Measurements from ENCODE around the gene SLC16A12. TPM values are rescaled to one million over a fixed set of nuclear protein-coding genes. Genes with fewer than 3 reads are reported as not detected.
A peak's percentile ranks its signal among the peaks of the same experiment; 100 is the strongest.
"Not testable (repeated sequence)": the region's sequence is repeated elsewhere in the genome, so short reads cannot be mapped to it uniquely, and the experiment has no call there.

The SLC16A12 gene
- total RNA-seq, 1 donor from 2014 or later = 1.6 TPM

DNA sequence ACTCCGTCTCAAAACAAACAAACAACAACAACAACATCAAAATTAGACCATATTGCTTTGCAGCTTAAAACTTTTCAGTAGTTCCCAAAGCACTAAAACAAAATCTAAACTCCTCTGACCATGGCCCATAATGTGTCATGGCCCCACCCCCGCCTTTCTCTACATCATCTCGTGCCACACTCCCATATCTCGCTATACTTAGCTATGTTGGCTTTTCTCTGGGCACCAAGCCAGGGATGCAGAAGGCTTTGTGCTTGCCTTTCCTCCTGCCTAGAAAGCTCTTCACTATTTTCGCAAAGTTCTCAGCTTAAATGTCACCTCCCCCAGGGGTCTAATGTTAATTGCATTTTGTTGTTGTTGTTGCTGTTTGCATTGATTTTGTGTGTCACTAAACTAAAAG, 15.1 kb upstream of the SLC16A12 start:
- H3K9me3 ChIP-seq (ENCODE audit: control insufficient read depth in 3 of 3, low read length in 3 of 3) = no peaks in the 10 kb centered on the region
- H3K27ac ChIP-seq (ENCODE audit: low read depth, low read length) = no peak overlapping the region
- no peaks in the 10 kb centered on the region for H3K36me3 ChIP-seq (ENCODE audit: control insufficient read depth in 3 of 3, insufficient read depth in 3 of 3, low read length in 3 of 3)
- no peaks in the 10 kb centered on the region for H3K27me3 ChIP-seq (ENCODE audit: control insufficient read depth in 3 of 3, insufficient read depth in 3 of 3, low read length in 3 of 3)
- no peak overlapping the region for H3K4me3 ChIP-seq (ENCODE audit: low read length in 3 of 3)
- no peak overlapping the region for H3K9ac ChIP-seq (ENCODE audit: low read depth in 1 of 3, low read length in 3 of 3)
- no peaks in the 10 kb centered on the region for H3K4me1 ChIP-seq (ENCODE audit: control insufficient read depth in 3 of 3, insufficient read depth in 3 of 3, low read length in 3 of 3)

DNA sequence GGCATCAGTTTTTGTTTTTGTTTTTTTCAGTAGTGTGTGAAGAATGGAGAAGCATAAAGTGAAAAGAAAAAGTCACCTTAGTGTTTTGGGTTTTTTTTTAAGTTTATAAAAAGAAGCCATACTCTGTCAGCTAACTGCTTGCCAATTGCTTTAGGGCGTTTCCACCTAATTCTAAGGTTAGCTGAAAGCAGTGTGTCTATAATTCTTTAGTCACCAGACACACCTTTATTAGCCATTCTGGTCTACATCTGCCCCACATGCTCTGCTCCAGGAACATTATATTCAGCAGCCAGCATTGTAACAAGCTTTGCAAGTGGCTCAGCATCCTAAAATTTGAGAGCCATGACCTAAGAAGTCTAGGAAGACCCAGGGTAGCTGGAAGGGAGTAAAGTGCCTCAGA, 14.1 kb upstream of the SLC16A12 start:
- H3K4me3 ChIP-seq (ENCODE audit: low read length in 3 of 3) = no peak overlapping the region

GRCh38 chr10:89548673-89549072, 13.3 kb upstream of the SLC16A12 start:
- H3K27me3 ChIP-seq (ENCODE audit: control insufficient read depth in 3 of 3, insufficient read depth in 3 of 3, low read length in 3 of 3) = no peaks in the 10 kb centered on the region
- no peaks in the 10 kb centered on the region for H3K9me3 ChIP-seq (ENCODE audit: control insufficient read depth in 3 of 3, low read length in 3 of 3)
- no peaks in the 10 kb centered on the region for H3K36me3 ChIP-seq (ENCODE audit: control insufficient read depth in 3 of 3, insufficient read depth in 3 of 3, low read length in 3 of 3)
- H3K27ac ChIP-seq (ENCODE audit: low read depth, low read length) = no peak overlapping the region
- no peaks in the 10 kb centered on the region for H3K4me1 ChIP-seq (ENCODE audit: control insufficient read depth in 3 of 3, insufficient read depth in 3 of 3, low read length in 3 of 3)
- H3K4me3 ChIP-seq (ENCODE audit: low read length in 3 of 3) = no peak overlapping the region
- H3K9ac ChIP-seq (ENCODE audit: low read depth in 1 of 3, low read length in 3 of 3) = no peak overlapping the region

More for the DNA sequence above, 14.1 kb upstream of the SLC16A12 start:
- H3K4me1 ChIP-seq (ENCODE audit: control insufficient read depth in 3 of 3, insufficient read depth in 3 of 3, low read length in 3 of 3) = no peaks in the 10 kb centered on the region
- no peak overlapping the region for H3K9ac ChIP-seq (ENCODE audit: low read depth in 1 of 3, low read length in 3 of 3)
- H3K36me3 ChIP-seq (ENCODE audit: control insufficient read depth in 3 of 3, insufficient read depth in 3 of 3, low read length in 3 of 3) = no peaks in the 10 kb centered on the region
- H3K27ac ChIP-seq (ENCODE audit: low read depth, low read length) = no peak overlapping the region
- no peaks in the 10 kb centered on the region for H3K9me3 ChIP-seq (ENCODE audit: control insufficient read depth in 3 of 3, low read length in 3 of 3)
- no peaks in the 10 kb centered on the region for H3K27me3 ChIP-seq (ENCODE audit: control insufficient read depth in 3 of 3, insufficient read depth in 3 of 3, low read length in 3 of 3)

DNA sequence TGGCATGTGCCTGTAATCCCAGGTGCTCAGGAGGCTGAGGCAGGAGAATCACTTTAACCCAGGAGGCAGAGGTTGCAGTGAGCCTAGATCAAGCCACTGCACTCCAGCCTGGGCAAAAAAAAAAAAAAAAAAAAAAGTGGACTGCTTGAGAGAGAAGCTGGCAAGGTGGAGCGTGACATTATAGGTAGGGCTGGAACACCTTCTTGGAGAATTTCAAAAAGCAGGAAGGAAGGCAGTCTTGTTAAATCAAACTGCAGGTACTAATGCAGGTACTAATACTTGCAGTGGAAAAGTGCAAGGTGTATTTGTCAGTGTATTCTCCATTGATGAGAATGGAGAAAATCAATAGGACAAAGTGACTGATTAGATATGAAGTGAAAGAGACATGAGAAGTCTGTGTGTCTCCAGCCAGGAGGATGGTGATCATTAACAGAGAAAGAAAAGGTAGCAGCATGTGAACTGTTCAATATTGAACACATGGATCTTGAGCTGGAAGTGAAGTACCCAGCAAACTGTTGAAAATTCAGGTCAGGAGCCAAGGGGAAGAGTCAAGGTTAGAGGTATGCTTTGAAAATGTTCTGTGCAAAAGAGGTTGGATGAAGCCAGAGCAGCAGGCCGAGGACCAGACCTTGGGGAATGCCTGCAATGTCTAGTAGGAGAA, 12.6 kb upstream of the SLC16A12 start:
- no peak overlapping the region for H3K27ac ChIP-seq (ENCODE audit: low read depth, low read length)
- no peaks in the 10 kb centered on the region for H3K27me3 ChIP-seq (ENCODE audit: control insufficient read depth in 3 of 3, insufficient read depth in 3 of 3, low read length in 3 of 3)
- no peaks in the 10 kb centered on the region for H3K4me1 ChIP-seq (ENCODE audit: control insufficient read depth in 3 of 3, insufficient read depth in 3 of 3, low read length in 3 of 3)
- no peak overlapping the region for H3K4me3 ChIP-seq (ENCODE audit: low read length in 3 of 3)
- no peaks in the 10 kb centered on the region for H3K36me3 ChIP-seq (ENCODE audit: control insufficient read depth in 3 of 3, insufficient read depth in 3 of 3, low read length in 3 of 3)
- H3K9ac ChIP-seq (ENCODE audit: low read depth in 1 of 3, low read length in 3 of 3) = no peak overlapping the region
- H3K9me3 ChIP-seq (ENCODE audit: control insufficient read depth in 3 of 3, low read length in 3 of 3) = no peaks in the 10 kb centered on the region

DNA sequence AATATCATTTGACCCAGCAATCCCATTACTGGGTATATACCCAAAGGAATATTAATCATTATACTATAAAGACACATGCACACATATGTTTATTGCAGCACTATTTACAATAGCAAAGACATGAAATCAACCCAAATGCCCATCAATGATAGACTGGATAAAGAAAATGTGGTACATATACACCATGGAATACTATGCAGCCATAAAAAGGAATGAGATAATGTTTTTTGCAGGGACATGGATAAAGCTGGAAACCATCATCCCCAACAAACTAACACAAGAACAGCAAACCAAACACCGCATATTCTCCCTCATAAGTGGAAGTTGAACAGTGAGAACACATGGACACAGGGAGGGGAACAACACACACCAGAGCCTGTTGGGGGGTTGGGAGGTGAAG, 11.3 kb upstream of the SLC16A12 start:
- H3K4me3 ChIP-seq (ENCODE audit: low read length in 3 of 3); H3K27ac ChIP-seq (ENCODE audit: low read depth, low read length); H3K9me3 ChIP-seq (ENCODE audit: control insufficient read depth in 3 of 3, low read length in 3 of 3); H3K36me3 ChIP-seq (ENCODE audit: control insufficient read depth in 3 of 3, insufficient read depth in 3 of 3, low read length in 3 of 3); H3K9ac ChIP-seq (ENCODE audit: low read depth in 1 of 3, low read length in 3 of 3); H3K4me1 ChIP-seq (ENCODE audit: control insufficient read depth in 3 of 3, insufficient read depth in 3 of 3, low read length in 3 of 3); H3K27me3 ChIP-seq (ENCODE audit: control insufficient read depth in 3 of 3, insufficient read depth in 3 of 3, low read length in 3 of 3): not testable (repeated sequence)

DNA sequence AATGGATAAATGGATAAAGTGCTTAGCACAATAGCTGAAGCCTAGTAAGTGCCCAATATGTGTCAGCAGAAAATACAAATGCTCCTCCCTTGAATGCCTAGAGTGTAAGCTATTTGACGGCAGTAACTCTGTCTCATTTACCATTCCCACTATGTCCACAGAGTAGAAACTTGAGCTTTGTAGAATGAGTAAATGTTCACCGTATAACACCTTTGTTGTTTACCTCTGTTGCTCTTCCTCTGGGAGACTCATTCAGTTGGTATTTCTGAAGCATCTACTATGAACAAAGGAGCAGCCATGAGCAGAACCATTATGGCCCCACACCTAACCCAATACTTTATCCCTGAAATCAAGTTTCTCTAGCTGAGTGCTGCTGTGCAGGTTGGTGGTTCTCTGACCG, 8.4 kb upstream of the SLC16A12 start:
- H3K36me3 ChIP-seq (ENCODE audit: control insufficient read depth in 3 of 3, insufficient read depth in 3 of 3, low read length in 3 of 3) = no peaks in the 10 kb centered on the region

GRCh38 chr10:89540420-89540949, 5.1 kb upstream of the SLC16A12 start:
- Histone ChIP-seq H3K9me3 (ENCODE audit: control insufficient read depth in 3 of 3, low read length in 3 of 3) (no peaks in the 10 kb centered on the region), H3K4me3 (ENCODE audit: low read length in 3 of 3) (no peak overlapping the region), H3K9ac (ENCODE audit: low read depth in 1 of 3, low read length in 3 of 3) (no peak overlapping the region), H3K36me3 (ENCODE audit: control insufficient read depth in 3 of 3, insufficient read depth in 3 of 3, low read length in 3 of 3) (no peaks in the 10 kb centered on the region), H3K27me3 (ENCODE audit: control insufficient read depth in 3 of 3, insufficient read depth in 3 of 3, low read length in 3 of 3) (peaks cover 0 to 12% (median 3%) of the 10 kb centered on the region in 3 donors), H3K27ac (ENCODE audit: low read depth, low read length) (no peak overlapping the region), H3K4me1 (ENCODE audit: control insufficient read depth in 3 of 3, insufficient read depth in 3 of 3, low read length in 3 of 3) (no peaks in the 10 kb centered on the region)

More for the DNA sequence above, 8.4 kb upstream of the SLC16A12 start:
- Histone ChIP-seq H3K27ac (ENCODE audit: low read depth, low read length) (no peak overlapping the region), H3K9me3 (ENCODE audit: control insufficient read depth in 3 of 3, low read length in 3 of 3) (no peaks in the 10 kb centered on the region), H3K4me3 (ENCODE audit: low read length in 3 of 3) (no peak overlapping the region), H3K27me3 (ENCODE audit: control insufficient read depth in 3 of 3, insufficient read depth in 3 of 3, low read length in 3 of 3) (no peaks in the 10 kb centered on the region), H3K9ac (ENCODE audit: low read depth in 1 of 3, low read length in 3 of 3) (no peak overlapping the region), H3K4me1 (ENCODE audit: control insufficient read depth in 3 of 3, insufficient read depth in 3 of 3, low read length in 3 of 3) (no peaks in the 10 kb centered on the region)

DNA sequence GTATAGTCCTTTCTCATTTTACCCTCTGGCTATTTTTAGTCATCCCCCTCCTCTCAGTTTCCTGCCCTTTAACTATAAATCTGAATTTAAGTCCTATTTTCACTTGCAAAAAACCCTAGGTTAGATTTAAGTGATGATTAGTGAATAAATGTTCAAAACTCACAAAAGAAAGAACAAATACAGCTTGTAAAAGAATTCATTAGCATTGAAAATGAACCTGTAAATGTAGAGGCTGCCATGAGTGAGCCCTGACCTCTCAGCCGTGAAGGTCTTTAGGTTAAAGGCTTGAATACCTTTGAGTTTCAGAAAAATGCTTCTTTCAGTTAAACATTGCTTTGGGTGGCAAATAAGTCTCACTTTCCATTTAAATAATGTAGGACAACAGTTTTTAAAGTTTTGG, 2.0 kb upstream of the SLC16A12 start:
- Histone ChIP-seq H3K4me3 (ENCODE audit: low read length in 3 of 3) (no peak overlapping the region), H3K9me3 (ENCODE audit: control insufficient read depth in 3 of 3, low read length in 3 of 3) (no peaks in the 10 kb centered on the region), H3K4me1 (ENCODE audit: control insufficient read depth in 3 of 3, insufficient read depth in 3 of 3, low read length in 3 of 3) (peaks cover 0 to 4% (median 3%) of the 10 kb centered on the region in 3 donors), H3K36me3 (ENCODE audit: control insufficient read depth in 3 of 3, insufficient read depth in 3 of 3, low read length in 3 of 3) (no peaks in the 10 kb centered on the region), H3K27me3 (ENCODE audit: control insufficient read depth in 3 of 3, insufficient read depth in 3 of 3, low read length in 3 of 3) (peaks cover 11 to 31% (median 22%) of the 10 kb centered on the region in 3 donors), H3K9ac (ENCODE audit: low read depth in 1 of 3, low read length in 3 of 3) (no peak overlapping the region), H3K27ac (ENCODE audit: low read depth, low read length) (no peak overlapping the region)

- peaks cover 19 to 41% (median 23%) of the 10 kb centered on the region in 3 donors for H3K27me3 ChIP-seq (ENCODE audit: control insufficient read depth in 3 of 3, insufficient read depth in 3 of 3, low read length in 3 of 3)
- H3K9ac ChIP-seq (ENCODE audit: low read depth in 1 of 3, low read length in 3 of 3) = peak overlapping the region in 2 of 3 donors; percentile 32 to 55
These were observed 590 bp upstream of the SLC16A12 start for GRCh38 chr10:89536013-89536354.

DNA sequence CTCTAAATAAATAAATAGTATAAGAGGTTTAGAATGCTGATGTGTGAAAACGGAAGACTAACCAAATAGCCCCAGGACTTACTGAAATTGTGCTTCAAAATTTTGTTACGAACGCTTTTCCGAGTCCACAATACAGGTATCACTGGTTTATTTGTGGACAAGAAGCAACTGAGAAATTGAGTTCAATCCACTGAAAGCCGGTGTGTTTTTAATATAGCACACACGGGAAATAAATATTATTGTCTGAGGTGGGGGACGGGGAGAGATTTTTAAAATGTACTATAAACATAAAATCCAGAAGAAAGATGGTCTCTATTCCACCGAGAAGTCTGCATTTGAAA, 598 bp downstream of the SLC16A12 start:
- H3K4me1 ChIP-seq (ENCODE audit: control insufficient read depth in 3 of 3, insufficient read depth in 3 of 3, low read length in 3 of 3) = peaks cover 0 to 4% (median 3%) of the 10 kb centered on the region in 3 donors
- peak overlapping the region in 2 of 3 donors; percentile 30 to 31 for H3K4me3 ChIP-seq (ENCODE audit: low read length in 3 of 3)
- H3K27me3 ChIP-seq (ENCODE audit: control insufficient read depth in 3 of 3, insufficient read depth in 3 of 3, low read length in 3 of 3) = peaks cover 19 to 41% (median 23%) of the 10 kb centered on the region in 3 donors
- H3K9me3 ChIP-seq (ENCODE audit: control insufficient read depth in 3 of 3, low read length in 3 of 3) = no peaks in the 10 kb centered on the region
- peak overlapping the region in 1 of 3 donors; percentile 19 for H3K9ac ChIP-seq (ENCODE audit: low read depth in 1 of 3, low read length in 3 of 3)
- H3K27ac ChIP-seq (ENCODE audit: low read depth, low read length) = peak overlapping the region; percentile 30
- no peaks in the 10 kb centered on the region for H3K36me3 ChIP-seq (ENCODE audit: control insufficient read depth in 3 of 3, insufficient read depth in 3 of 3, low read length in 3 of 3)

More at GRCh38 chr10:89536013-89536354, 590 bp upstream of the SLC16A12 start:
- Histone ChIP-seq H3K27ac (ENCODE audit: low read depth, low read length) (no peak overlapping the region), H3K9me3 (ENCODE audit: control insufficient read depth in 3 of 3, low read length in 3 of 3) (no peaks in the 10 kb centered on the region), H3K36me3 (ENCODE audit: control insufficient read depth in 3 of 3, insufficient read depth in 3 of 3, low read length in 3 of 3) (no peaks in the 10 kb centered on the region), H3K4me3 (ENCODE audit: low read length in 3 of 3) (peak overlapping the region in 2 of 3 donors; percentile 7 to 49), H3K4me1 (ENCODE audit: control insufficient read depth in 3 of 3, insufficient read depth in 3 of 3, low read length in 3 of 3) (peaks cover 0 to 4% (median 3%) of the 10 kb centered on the region in 3 donors)

All from skeletal muscle tissue (tissue), 4 donors.